AG04449 (cell line): ENCODE data around the gene WDR70.

ENCODE experiments used
- CTCF ChIA-PET: fragments of 350-600 bp; formaldehyde crosslinking; extraction: SDS; loops from one replicate; lab custom pipeline; 2021; ENCODE audit warnings: antibody characterized with exemption; lab: Yijun Ruan, JAX
- POLR2A ChIA-PET: fragments of 400-600, 350-600 bp; formaldehyde crosslinking; extraction: SDS; loops from one replicate; lab custom pipeline; 2020; ENCODE audit warnings: antibody characterized with exemption, inconsistent platforms; lab: Yijun Ruan, JAX
- DNase-seq: peaks from one replicate; pipeline ENCODE4 v3.0.0-alpha.2; 2010; ENCODE audit warnings: low read depth, low spot score
- H3K4me3 ChIP-seq: 2 replicates; pipeline ENCODE4 v1.5.1; 2011; ENCODE audit warnings: low read depth, mild to moderate bottlenecking, control low read depth, low read length
- CTCF ChIP-seq: IDR thresholded peaks from one replicate; pipeline ENCODE4 v1.5.1; 2011; ENCODE audit warnings: mild to moderate bottlenecking, moderate library complexity, low read length, control low read depth, inconsistent platforms; ENCODE audit not compliant: insufficient read depth; ENCODE audit errors: missing control alignments

Gene WDR70

GRCh38 chr5:37628876-37629275 lies 249.8 kb downstream of the WDR70 start:
- H3K4me3 ChIP-seq: no peak overlapping the region
- POLR2A ChIA-PET: no interaction called here
- CTCF ChIA-PET: no interaction called here
- no peak for DNase-seq
- no peak for TF ChIP-seq CTCF

GRCh38 chr5:37631939-37632338 lies 252.8 kb downstream of the WDR70 start:
- ChIA-PET CTCF (interaction anchor here (1.9 kb wide), 1 partner anchor 219 kb away, joined by 7 read pairs; no protein-coding TSS in a partner anchor), POLR2A (no interaction called here)
- no peak overlapping the region for H3K4me3 ChIP-seq
- TF ChIP-seq CTCF: no peak
- no peak for DNase-seq

GRCh38 chr5:37637165-37637845 lies 258.2 kb downstream of the WDR70 start:
- TF ChIP-seq CTCF: no peak
- DNase-seq: peak; percentile 5
- ChIA-PET POLR2A (no interaction called here), CTCF (interaction anchor here (1.6 kb wide), 1 partner anchor 10 kb away, joined by 6 read pairs; no protein-coding TSS in a partner anchor)
- no peak overlapping the region for H3K4me3 ChIP-seq

- ChIA-PET CTCF (no interaction called here), POLR2A (no interaction called here)
- no peak for TF ChIP-seq CTCF
- no peak for DNase-seq
- H3K4me3 ChIP-seq: no peak overlapping the region
These were observed 259.8 kb downstream of the WDR70 start for GRCh38 chr5:37638897-37639296.

- TF ChIP-seq CTCF: no peak
- H3K4me3 ChIP-seq: no peak overlapping the region
- CTCF ChIA-PET: interaction anchor here (1.0 to 1.3 kb wide), 2 partner anchors 9 to 552 kb away, joined by 3 read pairs; no protein-coding TSS in a partner anchor
- POLR2A ChIA-PET: no interaction called here
- no peak for DNase-seq
These were observed 261.0 kb downstream of the WDR70 start for GRCh38 chr5:37640088-37640487.

- ChIA-PET CTCF (no interaction called here), POLR2A (no interaction called here)
- TF ChIP-seq CTCF: no peak
- DNase-seq: no peak
- H3K4me3 ChIP-seq: no peak overlapping the region
These were observed 262.8 kb downstream of the WDR70 start for GRCh38 chr5:37641933-37642332.
